Measurements from ENCODE around the gene TRAPPC14.

DNA sequence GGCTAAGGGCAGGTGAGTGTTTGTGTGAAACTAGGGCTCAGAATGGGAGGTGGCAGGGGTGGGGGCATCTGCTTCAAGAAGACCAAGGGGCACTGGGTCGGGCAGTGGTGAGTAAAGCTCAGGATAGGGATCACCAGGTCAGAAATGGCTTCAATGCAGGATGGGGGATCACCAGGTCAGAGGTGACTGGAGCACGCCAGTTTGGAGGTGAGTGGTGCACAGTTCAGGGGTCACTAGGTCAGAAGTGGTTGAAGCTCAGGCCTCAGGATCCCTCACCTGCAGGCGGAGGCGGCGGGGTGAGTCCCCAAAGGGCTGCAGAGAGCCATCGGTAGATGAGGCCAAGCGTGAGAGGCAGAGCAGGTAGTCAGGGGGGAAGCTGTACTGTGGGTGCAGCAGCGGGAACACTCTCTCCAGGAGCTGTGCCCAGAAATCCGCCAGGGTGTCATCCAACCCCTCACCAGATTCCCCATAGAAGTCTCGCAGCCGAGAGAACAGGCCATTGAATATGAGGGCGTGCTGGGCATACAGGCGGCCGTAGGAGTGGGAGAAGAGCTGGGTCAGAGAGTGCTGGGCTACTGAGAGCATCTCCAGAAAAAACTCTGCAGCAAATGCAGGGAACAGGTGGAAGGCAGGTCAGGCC lies 16.9 kb upstream of the TRAPPC14 start:
- TF ChIP-seq POLR2A (IDR thresholded peaks at IDR 0.05) (no peak), POLR2AphosphoS5 (IDR thresholded peaks at IDR 0.05) (no peak)
- TF ChIP-seq, protein P1, sequence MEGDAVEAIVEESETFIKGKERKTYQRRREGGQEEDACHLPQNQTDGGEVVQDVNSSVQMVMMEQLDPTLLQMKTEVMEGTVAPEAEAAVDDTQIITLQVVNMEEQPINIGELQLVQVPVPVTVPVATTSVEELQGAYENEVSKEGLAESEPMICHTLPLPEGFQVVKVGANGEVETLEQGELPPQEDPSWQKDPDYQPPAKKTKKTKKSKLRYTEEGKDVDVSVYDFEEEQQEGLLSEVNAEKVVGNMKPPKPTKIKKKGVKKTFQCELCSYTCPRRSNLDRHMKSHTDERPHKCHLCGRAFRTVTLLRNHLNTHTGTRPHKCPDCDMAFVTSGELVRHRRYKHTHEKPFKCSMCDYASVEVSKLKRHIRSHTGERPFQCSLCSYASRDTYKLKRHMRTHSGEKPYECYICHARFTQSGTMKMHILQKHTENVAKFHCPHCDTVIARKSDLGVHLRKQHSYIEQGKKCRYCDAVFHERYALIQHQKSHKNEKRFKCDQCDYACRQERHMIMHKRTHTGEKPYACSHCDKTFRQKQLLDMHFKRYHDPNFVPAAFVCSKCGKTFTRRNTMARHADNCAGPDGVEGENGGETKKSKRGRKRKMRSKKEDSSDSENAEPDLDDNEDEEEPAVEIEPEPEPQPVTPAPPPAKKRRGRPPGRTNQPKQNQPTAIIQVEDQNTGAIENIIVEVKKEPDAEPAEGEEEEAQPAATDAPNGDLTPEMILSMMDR (IDR thresholded peaks at IDR 0.05): no peak

Data from suprapubic skin (tissue), 4 donors.